Sciatic nerve (tissue), 2 donors: ENCODE results near the gene APBA2. TPM values are rescaled to one million over a fixed set of nuclear protein-coding genes. Genes with fewer than 3 reads are reported as not detected.
A peak's percentile ranks its signal among the peaks of the same experiment; 100 is the strongest.

Source experiments
- ATAC-seq: fragments of 200-7000 bp; cut with Tn5 transposase; one replicate; pipeline ENCODE4 v1.9.1; 2020; ENCODE audit warnings: mild to moderate bottlenecking, moderate library complexity
- DNase-seq: peaks from one replicate; pipeline ENCODE4 v3.0.0-alpha.2; 2020; ENCODE audit warnings: low spot score
- intact Hi-C: fragments of 100-400 bp; cut with DNase I; formaldehyde crosslinking; loops from one replicate; pipeline ENCODE4 v1.14.2; 2022
- total RNA-seq: library from RNA; stranded (reverse); fragmentation: NEBNext Ultra II Directional; extraction: Animal tissue kit (Norgen Biotek cat#: 25700); gene quantifications from one replicate; pipeline ENCODE4 v1.2.1, GENCODE V29; 2021
- donor health status: DM: no; HTN: no; CAD: no.
- donor health status: DM: no; HTN: no; CAD: no.

APBA2 gene
- total RNA-seq, 1 donor from 2014 or later, result 3.5 TPM

DNA sequence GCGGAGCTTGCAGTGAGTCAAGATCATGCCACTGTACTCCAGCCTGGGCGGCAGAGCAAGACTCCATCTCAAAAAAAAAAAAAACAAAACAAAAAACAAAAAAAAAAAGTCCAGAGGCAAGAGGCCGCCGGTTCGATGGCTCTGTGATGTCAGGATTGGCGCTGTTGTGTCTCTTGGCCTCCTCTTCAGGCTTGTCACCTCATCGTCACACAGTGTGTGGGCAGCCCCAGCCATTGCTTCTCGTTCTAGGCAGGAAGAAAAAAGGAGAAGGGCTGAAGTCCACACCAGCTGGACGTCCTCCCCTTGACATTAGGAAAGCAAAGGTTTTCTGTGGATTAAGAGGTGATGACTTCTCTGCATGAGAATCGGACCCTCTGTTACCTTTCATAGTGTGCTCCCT is 192.8 kb downstream of the APBA2 start:
- ATAC-seq (no peak), DNase-seq (no peak)
- intact Hi-C loops, result no loop called here

DNA sequence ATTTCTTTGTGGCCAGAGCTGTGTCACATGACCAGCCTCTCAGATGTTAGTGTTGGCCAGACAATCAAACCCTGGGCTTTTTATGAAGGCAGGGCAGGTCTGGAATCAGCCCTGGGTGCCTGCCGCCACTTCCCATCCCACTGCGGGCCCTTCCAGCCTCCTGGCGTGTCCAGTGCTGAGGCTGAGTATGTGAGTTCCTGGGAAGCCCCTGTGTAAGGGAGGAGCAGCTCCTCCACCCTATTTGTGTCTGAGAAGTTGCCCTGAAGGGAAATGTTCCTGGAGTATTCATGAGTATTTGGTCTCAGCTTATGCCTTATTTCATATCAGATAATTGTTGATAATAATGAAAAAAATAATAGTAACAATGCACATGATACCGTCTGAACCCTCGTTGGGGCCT is 193.7 kb downstream of the APBA2 start:
- DNase-seq, result no peak
- intact Hi-C loops, result no loop called here

DNA sequence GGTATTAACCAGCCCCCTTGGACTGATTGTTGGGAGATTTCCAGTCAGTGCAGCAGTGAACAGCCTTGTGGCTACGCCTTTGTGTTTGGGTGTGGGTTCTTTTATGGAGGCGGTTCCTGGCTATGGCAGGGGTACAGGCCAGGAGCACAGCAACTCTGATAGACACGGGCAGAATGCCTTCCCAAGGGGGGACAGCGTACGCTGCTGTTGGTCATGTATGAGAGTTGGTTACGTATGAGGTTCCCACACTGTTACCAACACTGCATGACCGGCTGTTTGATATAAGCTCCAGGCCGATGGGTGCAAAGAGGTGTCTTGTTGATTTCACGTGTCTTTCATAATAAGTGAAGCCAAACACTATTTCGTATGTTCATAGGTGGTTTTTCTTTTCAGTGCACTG is 196.0 kb downstream of the APBA2 start:
- ATAC-seq, result no peak
- no peak for DNase-seq
- intact Hi-C loops, result no loop called here

More for the DNA sequence above, 193.7 kb downstream of the APBA2 start:
- ATAC-seq, result no peak

DNA sequence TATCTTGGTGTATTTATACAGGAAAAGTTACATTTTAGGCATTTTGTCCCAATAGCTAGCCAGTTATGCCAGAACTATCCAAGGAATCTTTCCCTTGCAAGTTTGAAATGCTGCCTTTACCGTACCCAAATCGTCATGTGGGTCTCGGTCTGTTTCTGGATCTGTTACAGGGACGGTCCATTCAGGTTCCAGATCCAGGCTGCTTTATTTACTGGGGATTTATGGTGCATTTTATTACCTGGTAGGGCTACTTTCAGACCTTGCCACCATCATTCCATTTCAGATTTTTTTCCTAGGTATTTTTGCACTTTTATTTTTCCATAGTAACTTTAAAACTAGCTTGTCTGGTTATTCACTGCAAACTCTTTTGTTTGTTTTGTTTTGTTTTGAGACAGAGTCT is 197.4 kb downstream of the APBA2 start:
- intact Hi-C loops, result no loop called here
- ATAC-seq, result no peak
- DNase-seq, result no peak

DNA sequence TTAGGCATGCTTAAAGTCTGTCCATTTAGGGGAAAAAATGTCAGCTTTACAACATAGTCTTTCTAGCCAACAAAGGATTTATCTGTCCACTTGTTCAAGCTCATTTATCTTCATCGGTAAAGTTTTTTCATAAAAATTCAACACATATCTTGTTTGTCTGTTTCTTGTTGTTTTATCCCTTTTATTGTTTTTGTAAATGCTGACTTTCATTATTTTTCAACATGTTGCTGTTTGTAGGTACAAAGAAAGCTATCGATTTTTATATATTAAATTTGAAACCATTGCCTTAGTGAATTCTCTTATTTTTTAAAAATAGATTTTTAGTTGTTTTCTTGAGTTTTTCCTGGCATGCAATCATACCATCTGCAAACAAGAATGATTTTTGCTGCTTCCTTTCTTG is 198.1 kb downstream of the APBA2 start:
- intact Hi-C loops, result no loop called here

DNA sequence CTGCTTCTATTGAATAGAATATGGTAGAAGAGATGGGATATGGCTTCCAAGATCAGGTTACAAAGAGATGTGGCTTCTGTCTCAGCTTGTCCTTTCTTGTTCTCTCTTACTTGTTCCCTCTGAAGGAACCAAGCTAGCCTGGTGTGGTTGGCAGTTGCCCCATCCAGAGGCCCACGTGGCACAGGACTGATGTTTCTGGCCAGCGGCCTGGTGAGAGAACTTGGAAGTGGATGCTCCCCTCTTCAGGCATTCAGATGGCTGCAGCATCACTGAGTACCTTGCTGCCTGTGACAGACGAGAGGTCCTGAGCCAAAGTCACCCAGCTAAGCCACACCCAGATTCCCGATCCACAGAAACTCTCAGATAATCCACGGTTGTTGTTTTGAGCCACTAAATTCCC is 200.2 kb downstream of the APBA2 start:
- intact Hi-C loops, result no loop called here
- ATAC-seq (no peak), DNase-seq (no peak)

More for the DNA sequence above, 198.1 kb downstream of the APBA2 start:
- DNase-seq (no peak), ATAC-seq (no peak)

DNA sequence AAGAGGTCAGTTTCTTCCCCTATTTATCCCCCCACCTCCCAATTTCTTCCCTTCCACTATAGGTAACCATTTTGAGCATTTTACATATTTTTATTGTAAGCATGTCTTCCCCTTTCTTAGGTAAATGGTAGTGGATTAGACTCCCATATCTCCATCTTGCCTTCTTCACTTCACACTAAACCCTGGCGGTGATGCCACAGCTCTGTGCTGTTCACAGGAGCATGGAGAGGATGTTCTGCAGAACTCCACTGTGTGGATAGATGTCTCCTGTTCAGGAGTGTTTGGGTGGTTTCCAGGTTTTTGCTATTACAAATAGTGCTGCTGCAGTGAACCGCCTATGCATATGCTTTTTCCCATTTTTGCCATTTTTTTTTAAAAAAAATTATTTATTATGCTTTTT is 201.1 kb downstream of the APBA2 start:
- intact Hi-C loops, result no loop called here
- no peak for ATAC-seq
- DNase-seq, result no peak

DNA sequence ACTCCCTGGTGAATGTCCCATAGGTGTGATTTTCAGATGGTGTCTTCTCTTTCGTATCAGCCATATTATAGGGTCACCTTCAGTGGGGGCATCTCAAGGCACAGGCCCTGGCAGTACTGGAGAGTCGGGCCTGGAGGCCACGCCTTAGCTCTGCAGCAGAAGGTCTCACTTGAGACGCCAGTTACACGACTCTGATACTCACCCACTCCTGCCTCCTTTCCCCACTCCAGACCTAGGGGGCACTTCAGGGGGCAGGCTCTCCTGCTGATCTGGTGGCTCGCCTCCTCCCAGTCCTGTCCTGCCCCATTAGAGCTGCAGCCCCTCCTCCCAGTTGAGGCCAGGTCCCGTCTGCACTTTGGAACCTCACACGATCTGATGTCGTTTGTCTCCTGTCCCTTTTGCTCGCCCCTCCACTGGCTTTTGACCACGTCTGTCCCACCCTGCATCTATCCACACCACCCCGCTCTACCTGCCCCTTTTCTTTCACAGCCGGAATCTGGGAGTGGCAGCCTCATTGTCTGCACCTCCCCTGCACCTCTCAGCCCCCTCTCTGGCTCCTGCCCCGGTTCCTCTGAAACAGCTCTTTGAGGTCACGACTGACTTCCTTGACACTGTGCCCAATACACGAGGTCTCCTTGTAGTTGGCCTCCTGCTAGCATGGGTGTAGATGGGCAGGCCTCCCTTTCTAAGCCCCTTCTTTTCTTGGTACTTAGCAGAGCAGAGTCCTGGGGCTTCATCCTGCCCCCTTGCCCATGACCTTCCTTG is 201.9 kb downstream of the APBA2 start:
- ATAC-seq, result no peak
- intact Hi-C loops, result no loop called here

DNA sequence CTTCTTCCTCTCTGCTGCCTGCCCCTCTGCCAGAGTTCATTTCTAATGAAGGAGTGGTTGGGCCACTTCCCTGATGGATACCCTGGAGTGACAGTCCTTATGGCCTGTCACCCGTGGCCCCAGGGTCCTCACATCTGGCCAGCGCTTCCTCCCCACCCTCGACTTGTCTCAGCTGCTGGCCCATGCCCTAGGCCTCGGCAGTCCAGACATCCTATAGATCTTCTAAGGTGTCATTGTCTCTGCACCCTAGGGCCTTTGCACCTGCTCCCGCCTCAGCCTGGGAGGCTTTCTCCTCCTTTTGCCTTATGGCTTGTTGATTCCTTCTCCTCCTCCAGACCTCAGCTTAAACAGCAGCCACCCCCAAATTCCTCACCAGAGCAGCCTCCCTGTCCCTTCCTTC is 202.9 kb downstream of the APBA2 start:
- ATAC-seq (no peak), DNase-seq (no peak)
- intact Hi-C loops, result no loop called here

More for the DNA sequence above, 201.9 kb downstream of the APBA2 start:
- no peak for DNase-seq

DNA sequence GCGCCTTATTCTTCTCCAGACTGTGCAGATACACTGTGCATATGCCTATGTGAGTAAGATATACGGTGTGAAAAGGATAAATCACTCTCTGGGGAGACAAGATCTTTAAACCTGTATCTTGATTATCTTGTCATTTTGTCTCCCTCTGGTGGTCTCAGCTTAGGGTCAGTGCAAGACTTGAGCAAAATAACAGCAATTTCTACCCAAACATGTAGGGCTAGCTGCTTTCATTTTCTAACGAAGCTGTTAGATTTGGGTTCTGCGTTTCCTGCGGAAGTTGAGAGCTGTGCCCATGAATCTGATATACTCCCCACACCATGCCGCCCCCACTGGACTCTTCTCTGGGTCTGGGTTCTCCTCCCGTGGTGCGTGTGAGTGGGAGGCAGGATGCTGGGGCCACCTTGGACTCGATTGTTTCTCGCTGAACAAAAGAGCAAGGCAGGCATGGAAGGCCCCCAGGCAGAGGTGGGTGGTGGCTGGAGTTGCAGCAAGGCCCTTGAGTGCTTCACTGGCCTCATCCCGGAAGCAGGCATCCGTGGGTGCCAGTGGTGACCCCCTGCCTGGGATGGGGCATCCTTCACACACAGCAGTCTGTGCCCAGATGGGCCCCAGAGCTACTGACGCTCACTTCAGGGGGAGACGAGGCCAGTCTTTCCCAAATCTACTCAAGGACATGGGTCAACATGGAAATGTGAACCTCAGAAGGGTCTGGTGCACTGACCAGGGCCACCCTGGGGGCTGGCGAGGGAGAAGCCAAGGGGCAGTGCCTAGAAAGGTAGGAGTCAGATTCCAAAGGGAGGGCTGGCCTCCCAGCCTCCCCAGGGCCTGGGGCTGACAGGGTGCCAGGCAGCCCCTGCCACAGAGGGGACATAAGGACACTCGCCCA is 204.2 kb downstream of the APBA2 start:
- no peak for ATAC-seq
- no peak for DNase-seq
- intact Hi-C loops, result no loop called here

DNA sequence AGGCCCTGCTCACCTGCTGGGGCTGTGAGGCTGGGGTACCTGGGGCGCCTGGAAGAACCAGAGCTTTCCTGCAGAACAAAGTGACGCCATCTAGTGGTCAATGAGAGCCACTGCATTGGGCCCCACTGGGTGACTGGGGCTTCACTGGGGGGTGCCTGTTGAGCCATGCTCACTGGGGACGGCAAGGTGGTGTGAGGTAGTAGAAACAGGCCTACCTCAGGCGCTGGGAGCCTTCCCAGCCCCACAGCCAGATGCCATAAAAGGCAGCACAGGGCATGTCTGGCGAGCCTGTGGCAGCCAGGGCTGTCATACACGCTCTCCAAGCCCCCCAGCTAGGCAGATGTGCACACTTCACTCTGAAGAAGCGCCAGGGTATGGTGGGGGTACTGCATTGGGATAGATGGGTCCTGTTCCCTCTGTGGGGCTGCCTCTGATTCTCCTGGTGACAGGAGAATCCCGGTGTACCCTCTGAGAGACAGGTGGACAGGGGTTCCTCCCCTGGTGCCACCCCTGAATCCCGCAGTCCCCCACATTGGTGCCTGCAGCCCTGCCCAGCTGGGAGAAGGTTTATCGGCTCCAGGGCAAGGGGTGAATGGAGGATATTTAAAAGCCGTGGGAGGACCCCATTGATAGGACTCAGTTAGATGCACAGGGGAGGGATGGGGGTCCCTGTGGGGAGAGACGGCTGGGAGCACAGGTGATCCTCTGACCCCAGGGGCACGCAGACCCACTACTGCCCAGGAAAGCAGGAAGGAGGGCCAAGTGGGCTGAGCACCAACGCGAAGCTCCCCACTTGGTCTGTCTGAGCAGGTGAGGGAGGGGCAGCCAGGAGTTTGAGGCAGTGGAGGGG is 205.1 kb downstream of the APBA2 start:
- intact Hi-C loops, result no loop called here
- no peak for ATAC-seq
- DNase-seq, result no peak

DNA sequence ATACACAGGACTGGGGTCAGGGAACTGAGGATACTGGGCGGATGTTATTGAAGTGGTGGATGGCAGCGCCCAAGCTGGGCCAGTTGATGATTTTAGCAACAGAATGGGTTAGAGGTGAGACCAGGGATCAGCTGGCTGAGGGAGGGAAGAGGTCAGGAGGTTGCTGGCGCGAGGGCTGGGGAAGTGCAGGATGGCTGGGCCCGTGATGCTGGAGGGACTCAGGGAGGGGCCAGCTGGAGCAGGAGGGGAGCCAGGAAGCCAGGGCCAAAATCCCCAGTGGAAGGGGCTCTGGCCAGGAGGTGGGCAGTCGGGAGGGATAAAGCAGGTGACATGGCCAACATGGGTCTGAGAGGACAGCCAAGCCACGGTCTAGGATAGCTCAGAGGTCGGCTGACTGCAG is 205.9 kb downstream of the APBA2 start:
- no peak for DNase-seq
- ATAC-seq, result no peak
- intact Hi-C loops, result no loop called here

DNA sequence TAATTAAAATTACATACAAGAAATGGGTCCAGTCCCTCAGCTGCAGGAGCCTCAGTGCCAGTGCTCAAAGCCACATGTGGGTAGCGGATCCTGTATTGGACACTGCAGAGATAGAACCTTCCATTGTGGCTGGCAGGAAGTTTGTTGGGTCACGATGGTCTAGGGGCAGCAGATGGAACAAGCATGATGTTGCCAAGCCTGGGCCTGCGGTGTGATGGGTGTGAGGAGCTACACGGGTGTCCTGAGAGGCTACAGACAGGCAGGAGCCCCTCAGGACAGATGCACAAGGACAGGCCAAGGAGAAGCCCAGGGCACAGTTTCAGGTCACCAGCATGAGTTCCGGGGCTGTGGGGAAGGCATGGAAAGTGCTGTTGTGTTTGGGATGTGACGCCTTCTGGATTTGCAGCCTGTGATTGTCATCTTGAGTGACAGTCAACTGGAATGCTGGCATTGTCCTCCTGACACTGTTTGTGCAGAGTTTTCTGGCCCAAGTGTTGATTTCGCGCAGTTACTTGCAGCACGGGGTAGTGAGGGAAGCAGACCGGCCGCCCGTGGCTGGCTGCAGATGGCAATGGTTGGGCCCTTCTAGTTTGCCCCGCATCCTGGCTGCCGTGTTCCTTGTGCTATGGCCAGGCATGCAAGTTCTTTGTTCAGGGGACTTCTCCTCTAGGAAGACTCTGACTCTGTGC is 206.7 kb downstream of the APBA2 start:
- ATAC-seq, result no peak
- intact Hi-C loops, result no loop called here
- DNase-seq, result peak; percentile 41

DNA sequence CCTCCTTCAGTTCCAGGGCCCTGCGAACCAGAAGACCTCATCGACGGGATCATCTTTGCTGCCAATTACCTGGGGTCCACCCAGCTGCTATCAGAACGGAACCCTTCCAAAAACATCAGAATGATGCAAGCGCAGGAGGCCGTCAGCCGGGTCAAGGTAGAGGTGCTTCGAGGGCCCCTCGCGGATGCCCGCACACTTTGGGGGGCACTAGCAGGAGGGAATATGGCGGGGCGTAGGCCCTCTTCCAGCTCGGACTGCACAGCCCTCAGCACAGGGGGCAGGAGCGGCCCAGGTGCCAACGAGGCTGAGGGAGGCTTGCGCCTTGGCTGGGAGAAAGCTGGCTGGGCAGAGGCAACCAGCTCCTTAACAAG is 207.3 kb downstream of the APBA2 start:
- ATAC-seq, result no peak
- DNase-seq, result no peak
- intact Hi-C loops, result no loop called here

DNA sequence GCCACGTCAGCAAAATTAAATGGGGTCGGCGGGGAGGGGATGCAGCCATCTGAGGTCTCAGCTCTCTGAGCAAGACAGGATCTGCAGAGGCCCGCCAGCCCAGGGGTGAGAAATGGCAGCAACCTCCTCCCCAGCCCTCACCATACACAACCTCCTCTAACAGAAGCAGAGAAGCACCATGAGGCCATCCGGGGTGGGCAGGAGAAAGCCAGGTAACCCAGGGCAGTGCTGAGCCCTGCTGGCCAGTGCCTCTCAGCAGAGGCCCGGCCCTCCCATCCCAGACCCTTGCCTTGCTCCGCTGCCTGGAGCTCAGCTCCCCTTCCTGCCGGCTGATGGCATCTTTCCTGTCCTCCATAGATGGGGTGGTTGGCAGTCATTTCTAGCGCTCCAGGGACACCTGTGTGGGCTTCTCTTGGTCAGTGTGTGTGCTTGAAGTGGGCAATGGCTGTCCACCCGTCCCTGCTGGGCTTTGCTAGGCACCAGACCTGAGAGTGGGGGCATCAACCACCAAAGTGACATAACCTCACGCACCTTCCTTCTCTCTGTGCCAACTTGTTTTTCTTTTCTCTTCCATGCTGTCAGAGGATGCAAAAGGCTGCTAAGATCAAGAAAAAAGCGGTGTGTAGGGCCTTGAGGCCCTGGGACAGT is 208.0 kb downstream of the APBA2 start:
- ATAC-seq, result no peak
- intact Hi-C loops, result no loop called here
- peak; percentile 25 for DNase-seq

DNA sequence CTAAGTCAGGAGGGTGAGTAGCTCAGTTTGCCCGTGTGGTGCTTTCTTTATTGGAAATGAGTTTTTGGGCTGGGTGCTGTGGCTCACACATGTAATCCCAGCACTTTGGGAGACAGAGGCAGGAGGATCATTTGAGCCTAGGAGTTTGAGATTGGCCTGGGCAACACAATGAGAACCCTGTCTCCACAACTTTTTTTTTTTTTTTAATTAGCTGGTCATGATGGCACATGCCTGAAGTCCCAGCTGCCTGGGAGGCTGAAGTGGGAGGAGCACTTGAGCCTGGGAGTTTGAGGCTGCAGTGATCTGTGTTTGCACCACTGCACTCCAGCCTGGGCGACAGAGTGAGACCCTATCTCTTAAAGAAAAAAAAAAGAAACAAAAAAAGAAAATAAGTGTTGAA is 208.9 kb downstream of the APBA2 start:
- DNase-seq (no peak), ATAC-seq (no peak)
- intact Hi-C loops, result no loop called here

DNA sequence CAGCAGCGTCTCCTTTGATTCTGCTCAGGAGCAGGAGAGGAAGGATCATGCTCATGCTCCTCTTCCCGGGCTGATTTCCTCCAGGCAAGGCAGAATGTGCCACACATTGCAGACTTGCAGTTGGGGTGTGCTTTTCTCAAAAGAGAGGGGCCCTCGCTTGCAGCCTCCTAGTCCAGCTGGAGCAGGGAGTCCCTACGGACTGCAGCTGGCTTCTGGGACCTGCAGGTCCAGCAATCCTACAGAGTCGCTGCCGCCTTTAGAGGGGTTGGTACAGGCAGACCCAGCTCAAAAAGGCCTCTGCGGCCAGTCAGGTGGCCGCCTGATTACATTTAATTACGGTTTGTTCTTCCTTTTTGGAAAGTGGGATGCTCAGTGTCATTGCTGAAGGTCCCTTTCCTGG is 210.0 kb downstream of the APBA2 start:
- intact Hi-C loops, result no loop called here
- DNase-seq (no peak), ATAC-seq (no peak)

DNA sequence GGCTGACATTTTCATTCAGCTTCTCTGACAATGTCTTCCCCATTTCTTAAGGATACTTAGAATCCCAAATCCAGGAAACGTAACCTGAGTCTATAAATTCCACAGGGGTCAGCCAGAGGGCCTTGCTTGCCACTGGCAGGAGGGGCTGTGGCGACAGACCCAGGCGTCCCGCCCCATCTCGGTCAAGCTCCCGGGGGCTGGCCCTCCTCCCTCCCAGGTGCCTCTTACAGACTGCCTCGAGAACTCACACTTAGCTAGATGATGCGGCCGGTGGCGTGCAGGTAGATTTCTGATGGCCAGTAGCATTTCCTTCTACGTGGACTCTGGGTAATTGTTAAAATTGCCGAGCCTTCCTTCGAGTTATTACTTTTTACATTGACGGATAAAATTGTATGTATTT is 211.4 kb downstream of the APBA2 start:
- DNase-seq (no peak), ATAC-seq (no peak)
- intact Hi-C loops, result no loop called here

DNA sequence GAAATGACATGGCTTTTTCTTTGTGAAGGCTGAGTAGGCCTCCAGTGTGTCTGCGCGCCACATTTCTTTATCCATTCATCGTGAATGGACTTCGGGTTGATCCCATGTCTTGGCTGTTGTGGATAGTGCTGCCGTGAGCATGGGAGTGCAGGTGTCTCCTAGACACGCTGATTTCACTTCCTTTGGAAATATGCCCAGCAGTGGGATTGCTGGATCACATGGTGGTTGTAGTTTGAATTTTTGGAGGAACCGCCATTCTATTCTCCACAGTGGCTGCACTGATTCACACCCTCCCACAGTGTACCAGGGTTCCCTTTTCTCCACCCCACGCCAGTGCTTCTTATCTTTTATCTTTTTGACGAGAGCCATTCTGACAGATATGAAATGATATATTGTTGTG is 212.2 kb downstream of the APBA2 start:
- ATAC-seq, result no peak
- intact Hi-C loops, result no loop called here
- DNase-seq, result no peak
